NCI-H1694 (cell line): Measurements from ENCODE around the gene SYAP1.
"Not testable (repeated sequence)": the region's sequence is repeated elsewhere in the genome, so short reads cannot be mapped to it uniquely, and the experiment has no call there.

Source experiments
- DNase-seq: peaks from one replicate; lab custom pipeline; 2025; lab: John Stamatoyannopoulos, UW

Gene SYAP1

GRCh38 chrX:16719334-16720084 lies at the start of gene SYAP1:
Gene SYAP1 (plus strand): TSS chrX:16719612. CDS start chrX:16719725, 113 bp downstream.
- peak; percentile 65 for DNase-seq

GRCh38 chrX:16671005-16671404 lies 48.4 kb upstream of the SYAP1 start:
- DNase-seq, result peak; percentile 9

GRCh38 chrX:16678689-16679088 lies 40.7 kb upstream of the SYAP1 start:
- DNase-seq, result no peak

GRCh38 chrX:16683007-16683664 lies 36.3 kb upstream of the SYAP1 start:
- DNase-seq, result no peak

GRCh38 chrX:16687514-16687913 lies 31.9 kb upstream of the SYAP1 start:
- DNase-seq, result no peak

- DNase-seq, result peak; percentile 2
Measured at GRCh38 chrX:16695079-16695676, 24.2 kb upstream of the SYAP1 start.

- DNase-seq, result no peak
Measured at GRCh38 chrX:16696956-16697355, 22.5 kb upstream of the SYAP1 start.

GRCh38 chrX:16699389-16699788 lies 20.0 kb upstream of the SYAP1 start:
- DNase-seq, result no peak

GRCh38 chrX:16700734-16701133 lies 18.7 kb upstream of the SYAP1 start:
- DNase-seq, result no peak

GRCh38 chrX:16702700-16703599 lies 16.5 kb upstream of the SYAP1 start:
- DNase-seq, result no peak

GRCh38 chrX:16705370-16705769 lies 14.0 kb upstream of the SYAP1 start:
- DNase-seq, result no peak

GRCh38 chrX:16708016-16708415 lies 11.4 kb upstream of the SYAP1 start:
- no peak for DNase-seq

- DNase-seq, result no peak
Measured at GRCh38 chrX:16711219-16711811, 8.1 kb upstream of the SYAP1 start.

GRCh38 chrX:16711893-16712547 lies 7.4 kb upstream of the SYAP1 start:
- DNase-seq, result no peak

- peak; percentile 0 for DNase-seq
Measured at GRCh38 chrX:16712548-16713155, 6.8 kb upstream of the SYAP1 start, which contains the start of gene CTPS2. Gene CTPS2 (minus strand): TSS chrX:16712669. CDS start chrX:16702902, 9,767 bp downstream.

GRCh38 chrX:16714504-16714903 lies 4.9 kb upstream of the SYAP1 start:
- DNase-seq, result no peak

GRCh38 chrX:16715638-16716037 lies 3.8 kb upstream of the SYAP1 start:
- DNase-seq, result not testable (repeated sequence)

GRCh38 chrX:16716451-16716850 lies 3.0 kb upstream of the SYAP1 start:
- not testable (repeated sequence) for DNase-seq

GRCh38 chrX:16718824-16719333 lies 533 bp upstream of the SYAP1 start:
- DNase-seq, result no peak

- no peak for DNase-seq
Measured at GRCh38 chrX:16722481-16722880, 3.1 kb downstream of the SYAP1 start.
